IMR-90 (cell line): ENCODE measurements around the gene ANO2. TPM values are rescaled to one million over a fixed set of nuclear protein-coding genes. Genes with fewer than 3 reads are reported as not detected.

Experiments used
- ATAC-seq: fragments of 200-7000 bp; cut with Tn5 transposase; 2 replicates; pipeline ENCODE4 v1.9.1; 2020; ENCODE audit warnings: low read depth, mild to moderate bottlenecking, moderate library complexity
- BruUV-seq: library from RNA; stranded (reverse); fragments of 400-500 nt; replicated peaks from 2 replicates; lab custom pipeline; 2021; lab: Mats Ljungman, UMichigan
- CTCF ChIA-PET: fragments of 300-600 bp; formaldehyde crosslinking; extraction: SDS; loops from one replicate; lab custom pipeline; 2021; ENCODE audit warnings: antibody characterized with exemption; lab: Yijun Ruan, JAX
- POLR2A ChIA-PET: fragments of 300-600 bp; sonication (Branson Sonifier 250); formaldehyde crosslinking; loops from one replicate; lab custom pipeline; 2022; ENCODE audit warnings: antibody characterized with exemption; ENCODE audit not compliant: unreplicated experiment; lab: Charles Lee
- DNase-seq: peaks from one replicate; pipeline ENCODE4 v3.0.0; 2013
- H2AFZ ChIP-seq: replicated peaks from 2 replicates; pipeline ENCODE3; 2013; ENCODE audit warnings: low read length, mild to moderate bottlenecking; ENCODE audit not compliant: poor library complexity
- H2AK5ac ChIP-seq: 2 replicates; pipeline ENCODE4 v1.6.1; 2013; ENCODE audit warnings: low read depth, low read length, inconsistent platforms
- H2AK9ac ChIP-seq: replicated peaks from 2 replicates; pipeline ENCODE3; 2013; ENCODE audit warnings: mild to moderate bottlenecking, low read depth, low read length, moderate library complexity; ENCODE audit not compliant: poor library complexity
- H2BK120ac ChIP-seq: 2 replicates; pipeline ENCODE4 v1.6.1; 2013; ENCODE audit warnings: low read depth, low read length, inconsistent platforms
- H2BK15ac ChIP-seq: 3 replicates; pipeline ENCODE4 v1.6.1; 2013; ENCODE audit warnings: low read depth, low read length, inconsistent platforms
- H2BK20ac ChIP-seq: 2 replicates; pipeline ENCODE4 v1.6.1; 2013; ENCODE audit warnings: low read depth, mild to moderate bottlenecking, inconsistent platforms, low read length, moderate library complexity
- H2BK5ac ChIP-seq: 2 replicates; pipeline ENCODE4 v1.6.1; 2013; ENCODE audit warnings: mild to moderate bottlenecking, low read depth, low read length, inconsistent platforms; ENCODE audit not compliant: poor library complexity, severe bottlenecking
- H3K14ac ChIP-seq: replicated peaks from 2 replicates; pipeline ENCODE4 v1.6.1; 2013; ENCODE audit warnings: low read depth, low read length, inconsistent platforms
- H3K18ac ChIP-seq: 2 replicates; pipeline ENCODE4 v1.6.1; 2013; ENCODE audit warnings: low read depth, low read length, control low read depth
- H3K23ac ChIP-seq: 2 replicates; pipeline ENCODE4 v1.6.1; 2013; ENCODE audit warnings: low read depth, low read length, inconsistent platforms
- H3K27ac ChIP-seq: 2 replicates; pipeline ENCODE4 v1.5.1; 2013; ENCODE audit warnings: mild to moderate bottlenecking, control low read depth, low read length; ENCODE audit not compliant: insufficient read depth
- H3K27me3 ChIP-seq: 2 replicates; pipeline ENCODE4 v1.6.1; 2013; ENCODE audit warnings: low read length; ENCODE audit not compliant: control insufficient read depth, insufficient read depth
- H3K36me3 ChIP-seq: 2 replicates; pipeline ENCODE4 v1.6.1; 2013; ENCODE audit warnings: low read length, mixed read lengths; ENCODE audit not compliant: control insufficient read depth, insufficient read depth
- H3K4ac ChIP-seq: 2 replicates; pipeline ENCODE4 v1.6.1; 2013; ENCODE audit warnings: low read depth, low read length, inconsistent platforms
- H3K4me1 ChIP-seq: 2 replicates; pipeline ENCODE4 v1.6.1; 2013; ENCODE audit warnings: low read length, mixed read lengths; ENCODE audit not compliant: control insufficient read depth, insufficient read depth
- H3K4me2 ChIP-seq: 2 replicates; pipeline ENCODE4 v1.6.1; 2013; ENCODE audit warnings: low read depth, mild to moderate bottlenecking, control low read depth, low read length, moderate library complexity
- H3K4me3 ChIP-seq: 2 replicates; pipeline ENCODE4 v1.5.1; 2013; ENCODE audit warnings: low read depth, mild to moderate bottlenecking, control low read depth, low read length, moderate library complexity; ENCODE audit not compliant: insufficient read depth
- H3K56ac ChIP-seq: 2 replicates; pipeline ENCODE4 v1.6.1; 2013; ENCODE audit warnings: low read length, inconsistent platforms; ENCODE audit not compliant: insufficient read depth; ENCODE audit errors: extremely low read depth
- H3K79me1 ChIP-seq, 2 experiments: 2 replicates each; pipeline ENCODE4 v1.6.1; 2013; ENCODE audit warnings: low read length in 2 of 2, inconsistent platforms in 1 of 2, low read depth in 1 of 2
- H3K9ac ChIP-seq: 2 replicates; pipeline ENCODE4 v1.6.1; 2013; ENCODE audit warnings: low read depth, low read length, control low read depth
- H3K9me1 ChIP-seq: 2 replicates; pipeline ENCODE4 v1.6.1; 2013; ENCODE audit warnings: low read length, inconsistent platforms; ENCODE audit not compliant: insufficient read depth
- H3K9me3 ChIP-seq: 2 replicates; pipeline ENCODE4 v1.6.1; 2013; ENCODE audit warnings: low read length; ENCODE audit not compliant: control insufficient read depth, insufficient read depth
- H4K20me1 ChIP-seq: 2 replicates; pipeline ENCODE4 v1.6.1; 2013; ENCODE audit warnings: low read length, inconsistent platforms; ENCODE audit not compliant: insufficient read depth
- H4K5ac ChIP-seq: 2 replicates; pipeline ENCODE4 v1.6.1; 2013; ENCODE audit warnings: mild to moderate bottlenecking, low read depth, low read length, control low read depth
- H4K8ac ChIP-seq, 2 experiments: 2 replicates each; pipeline ENCODE4 v1.6.1; 2013; ENCODE audit warnings: low read depth in 2 of 2, low read length in 2 of 2, control low read depth in 1 of 2, inconsistent platforms in 1 of 2
- H4K91ac ChIP-seq: 2 replicates; pipeline ENCODE4 v1.6.1; 2013; ENCODE audit warnings: low read depth, low read length, inconsistent platforms; ENCODE audit not compliant: insufficient read depth
- CEBPB ChIP-seq: IDR thresholded peaks from 2 replicates; pipeline ENCODE4 v1.6.1; 2012; ENCODE audit warnings: low read depth, low read length, improper control_type of control experiment
- CHD1 ChIP-seq: IDR thresholded peaks from 2 replicates; pipeline ENCODE4 v1.6.1; 2012; ENCODE audit warnings: low read depth, low read length, improper control_type of control experiment
- FOS ChIP-seq: fragments of 150-350 bp; IDR thresholded peaks from 2 replicates; pipeline ENCODE4 v1.6.1; 2016; ENCODE audit warnings: low read depth, low read length
- MAZ ChIP-seq: IDR thresholded peaks from 2 replicates; pipeline ENCODE4 v1.6.1; 2012; ENCODE audit warnings: low read depth, mild to moderate bottlenecking, low read length, improper control_type of control experiment, moderate library complexity, borderline replicate concordance
- MXI1 ChIP-seq: IDR thresholded peaks from 2 replicates; pipeline ENCODE4 v1.6.1; 2012; ENCODE audit warnings: low read depth, mild to moderate bottlenecking, low read length, moderate library complexity, borderline replicate concordance
- NFE2L2 ChIP-seq: fragments of 150-350 bp; IDR thresholded peaks from 2 replicates; pipeline ENCODE4 v1.6.1; 2016; ENCODE audit warnings: low read depth, mild to moderate bottlenecking, low read length
- POLR2A ChIP-seq: IDR thresholded peaks from 2 replicates; pipeline ENCODE4 v1.6.1; 2012; ENCODE audit warnings: mild to moderate bottlenecking, low read depth, low read length
- RCOR1 ChIP-seq: IDR thresholded peaks from 2 replicates; pipeline ENCODE4 v1.6.1; 2012; ENCODE audit warnings: mild to moderate bottlenecking, low read length, improper control_type of control experiment; ENCODE audit not compliant: insufficient replicate concordance
- RFX5 ChIP-seq: IDR thresholded peaks from 2 replicates; pipeline ENCODE4 v1.8.0; 2012; ENCODE audit warnings: low read depth, mild to moderate bottlenecking, low read length, moderate library complexity
- SMC3 ChIP-seq: fragments of 150-350 bp; IDR thresholded peaks from 2 replicates; pipeline ENCODE4 v1.6.1; 2016; ENCODE audit warnings: low read depth, mild to moderate bottlenecking, antibody characterized with exemption, low read length, moderate library complexity
- USF2 ChIP-seq: fragments of 150-350 bp; IDR thresholded peaks from 2 replicates; pipeline ENCODE4 v1.6.1; 2017; ENCODE audit warnings: mild to moderate bottlenecking, antibody characterized with exemption, low read length, low read depth
- WGBS, 2 experiments: methylation state at CpG; one replicate each; pipeline versions ENCODE4 v1.1.5 to v1.1.7; 2013; ENCODE audit warnings: missing lambda C conversion rate in 2 of 2; ENCODE audit not compliant: insufficient read length in 1 of 2; ENCODE audit errors: extremely low coverage in 2 of 2; 5-methylcytosine and 5-hydroxymethylcytosine counted together
- dilution Hi-C: fragments of 300-500 bp; cut with HindIII; formaldehyde crosslinking; loops from one replicate; pipeline ENCODE4 v1.14.3; 2018; ENCODE audit warnings: low sequenced_read_pairs; ENCODE audit not compliant: unreplicated experiment
- in situ Hi-C: fragments of 300-500 bp; cut with MboI; formaldehyde crosslinking; loops from 3 replicates; pipeline ENCODE4 v1.14.3; 2019; ENCODE audit warnings: low sequenced_read_pairs, inconsistent platforms, mixed read lengths
- intact Hi-C: fragments of 100-400 bp; cut with micrococcal nuclease; formaldehyde crosslinking; loops from 2 replicates; pipeline ENCODE4 v1.10.0; 2022
- polyA plus RNA-seq, 3 experiments: library from polyadenylated mRNA; depleted of rRNA; stranded (reverse); fragments of >200 nt; gene quantifications; 2 replicates each; pipeline ENCODE4 v1.2.3, GENCODE V29; 2012; ENCODE audit warnings: low replicate concordance in 1 of 3
- total RNA-seq: library from RNA; depleted of rRNA; stranded (reverse); fragments of >200 nt; gene quantifications from 2 replicates; pipeline ENCODE4 v1.2.3, GENCODE V29; 2012
- TF ChIP-seq, protein P1 (sequence below): fragments of 150-350 bp; IDR thresholded peaks from 2 replicates; pipeline ENCODE4 v1.6.1; 2016; ENCODE audit warnings: low read depth, mild to moderate bottlenecking, low read length, moderate library complexity, borderline replicate concordance

ANO2 gene
- total and polyA plus RNA-seq, 2 of the 4 experiments (the other 2 are of a cell fraction) = 0.22 TPM; not detected in 1

DNA sequence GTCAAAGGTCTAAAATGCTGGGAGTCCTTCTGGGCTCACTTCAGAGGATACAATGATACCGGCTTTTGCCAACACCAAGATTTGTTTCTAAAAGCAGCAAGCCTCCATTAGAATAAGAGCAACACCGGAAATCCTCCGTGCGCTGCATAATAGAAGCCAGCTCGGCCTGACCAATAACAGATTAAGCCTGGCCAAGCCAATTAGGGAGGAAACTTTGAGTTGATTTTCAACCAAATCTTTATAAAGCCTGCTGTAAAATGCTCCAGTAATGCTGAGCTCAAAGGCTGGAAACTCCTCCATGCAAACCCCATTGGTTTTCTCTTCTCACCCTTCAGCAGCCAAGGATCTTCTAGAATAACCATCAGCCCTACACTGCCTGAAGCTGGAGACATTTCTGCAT is 363.0 kb downstream of the ANO2 start:
- no peak overlapping the region for H3K56ac ChIP-seq
- no peak for DNase-seq
- WGBS, 2 experiments = no CpG with 5 or more reads among the region's 5 CpGs
- H2BK15ac ChIP-seq = no peak overlapping the region
- no peak for ATAC-seq
- no peak overlapping the region for H2AK5ac ChIP-seq
- no peaks in the 10 kb centered on the region for H3K36me3 ChIP-seq
- no peak overlapping the region for H3K18ac ChIP-seq
- intact Hi-C loops = no loop called here
- TF ChIP-seq MXI1 (no peak), NFE2L2 (no peak), RFX5 (no peak), POLR2A (no peak), CEBPB (no peak), FOS (no peak), RCOR1 (no peak), MAZ (no peak), SMC3 (no peak), CHD1 (no peak), USF2 (no peak)
- TF ChIP-seq, protein P1, sequence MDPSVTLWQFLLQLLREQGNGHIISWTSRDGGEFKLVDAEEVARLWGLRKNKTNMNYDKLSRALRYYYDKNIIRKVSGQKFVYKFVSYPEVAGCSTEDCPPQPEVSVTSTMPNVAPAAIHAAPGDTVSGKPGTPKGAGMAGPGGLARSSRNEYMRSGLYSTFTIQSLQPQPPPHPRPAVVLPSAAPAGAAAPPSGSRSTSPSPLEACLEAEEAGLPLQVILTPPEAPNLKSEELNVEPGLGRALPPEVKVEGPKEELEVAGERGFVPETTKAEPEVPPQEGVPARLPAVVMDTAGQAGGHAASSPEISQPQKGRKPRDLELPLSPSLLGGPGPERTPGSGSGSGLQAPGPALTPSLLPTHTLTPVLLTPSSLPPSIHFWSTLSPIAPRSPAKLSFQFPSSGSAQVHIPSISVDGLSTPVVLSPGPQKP = no peak
- dilution Hi-C loops = no loop called here
- peaks cover 11% of the 10 kb centered on the region for H3K4me1 ChIP-seq
- H3K4me2 ChIP-seq = no peak overlapping the region
- no TSS peak for BruUV-seq
- in situ Hi-C loops = no loop called here
- no peak overlapping the region for H3K27ac ChIP-seq
- no peak overlapping the region for H2AFZ ChIP-seq
- H4K8ac ChIP-seq = no peak overlapping the region
- no peak overlapping the region for H3K23ac ChIP-seq
- no peak overlapping the region for H2BK5ac ChIP-seq
- no peak overlapping the region for H3K4me3 ChIP-seq
- H3K9me3 ChIP-seq = no peaks in the 10 kb centered on the region
- ChIA-PET POLR2A (interaction anchor here (0.6 kb wide), 1 partner anchor 138 kb away, joined by 3 read pairs; no protein-coding TSS in a partner anchor), CTCF (no interaction called here)
- no peak overlapping the region for H2BK20ac ChIP-seq
- no peak overlapping the region for H2BK120ac ChIP-seq
- no peaks in the 10 kb centered on the region for H3K9me1 ChIP-seq
- no peak overlapping the region for H4K91ac ChIP-seq
- H3K79me1 ChIP-seq = no peaks in the 10 kb centered on the region
- H3K4ac ChIP-seq = no peak overlapping the region
- no peaks in the 10 kb centered on the region for H3K27me3 ChIP-seq
- no peak overlapping the region for H3K9ac ChIP-seq
- H4K5ac ChIP-seq = no peak overlapping the region
- H2AK9ac ChIP-seq = no peak overlapping the region
- H4K20me1 ChIP-seq = no peaks in the 10 kb centered on the region
- H3K14ac ChIP-seq = no peak overlapping the region
